Endothelial cell of umbilical vein (primary cell): ENCODE data around the gene GMEB2. TPM values are rescaled to one million over a fixed set of nuclear protein-coding genes. Genes with fewer than 3 reads are reported as not detected.

Experiments
- BruUV-seq: library from RNA; stranded (reverse); fragments of 400-500 nt; replicated peaks from 2 replicates; lab custom pipeline; 2021; lab: Mats Ljungman, UMichigan
- CTCF ChIA-PET: fragments of 300-600, 350-600 bp; sonication (Branson Sonifier 250); formaldehyde crosslinking; loops from one replicate; lab custom pipeline; 2021; ENCODE audit warnings: antibody characterized with exemption, inconsistent platforms; lab: Charles Lee
- POLR2A ChIA-PET: fragments of 300-600, 350-600 bp; sonication (Branson Sonifier 250); formaldehyde crosslinking; loops from one replicate; lab custom pipeline; 2021; ENCODE audit warnings: antibody characterized with exemption, inconsistent platforms; lab: Charles Lee
- DNase-seq: peaks from one replicate; pipeline ENCODE4 v3.0.0-alpha.2; 2011; ENCODE audit warnings: low read depth, low spot score
- FAIRE-seq: peaks from 2 replicates; lab custom pipeline; 2011; peaks lifted over from hg19 to GRCh38; lab: Jason Lieb, UNC
- H2AFZ ChIP-seq: 2 replicates; pipeline ENCODE4 v1.6.0; 2012; ENCODE audit warnings: low read depth, low read length, control low read depth, inconsistent platforms
- H3K27ac ChIP-seq: 2 replicates; pipeline ENCODE4 v1.5.1; 2011; ENCODE audit warnings: low read depth, mild to moderate bottlenecking, control low read depth, low read length, moderate library complexity; ENCODE audit not compliant: insufficient read depth
- H3K27me3 ChIP-seq, 2 experiments: 2 replicates each; pipeline versions ENCODE4 v1.6.0 to v1.6.1; 2011; ENCODE audit warnings: low read length in 2 of 2, mixed read lengths in 1 of 2; ENCODE audit not compliant: control insufficient read depth in 2 of 2, insufficient read depth in 2 of 2
- H3K36me3 ChIP-seq, 2 experiments: 2 replicates in 1 of 2; 3 replicates in 1 of 2; pipeline ENCODE4 v1.5.1; 2011; ENCODE audit warnings: low read length in 2 of 2, mild to moderate bottlenecking in 1 of 2, moderate library complexity in 1 of 2; ENCODE audit not compliant: control insufficient read depth in 2 of 2, insufficient read depth in 2 of 2; ENCODE audit errors: extremely low read depth in 1 of 2
- H3K4me1 ChIP-seq: 3 replicates; pipeline ENCODE4 v1.5.1; 2011; ENCODE audit warnings: mild to moderate bottlenecking, low read length; ENCODE audit not compliant: control insufficient read depth, insufficient read depth; ENCODE audit errors: extremely low read depth
- H3K4me2 ChIP-seq: 2 replicates; pipeline ENCODE4 v1.6.1; 2011; ENCODE audit warnings: low read length, control low read depth, mixed read lengths; ENCODE audit not compliant: insufficient read depth
- H3K4me3 ChIP-seq, 3 experiments: fragments of 200-600 bp in 1 of 3; sonication (generic), shearing (Covaris generic) in 1 of 3; replicated peaks in 1 of 3; 2 replicates each; pipeline ENCODE4 v1.5.1; 2011 to 2016; ENCODE audit warnings: control low read depth in 3 of 3, low read length in 3 of 3, mild to moderate bottlenecking in 2 of 3, inconsistent platforms in 1 of 3, low read depth in 1 of 3, moderate library complexity in 1 of 3; ENCODE audit not compliant: insufficient read depth in 1 of 3
- H3K79me2 ChIP-seq: 2 replicates; pipeline ENCODE4 v1.6.0; 2012; ENCODE audit warnings: low read length, inconsistent platforms; ENCODE audit not compliant: control insufficient read depth, insufficient read depth
- H3K9ac ChIP-seq: replicated peaks from 2 replicates; pipeline ENCODE3; 2011; ENCODE audit warnings: low read length, control low read depth; ENCODE audit not compliant: insufficient read depth; ENCODE audit errors: extremely low read depth
- H3K9me1 ChIP-seq: replicated peaks from 3 replicates; pipeline ENCODE4 v1.6.0; 2011; ENCODE audit warnings: mild to moderate bottlenecking, low read length; ENCODE audit not compliant: control insufficient read depth, insufficient read depth; ENCODE audit errors: extremely low read depth
- H3K9me3 ChIP-seq: replicated peaks from 2 replicates; pipeline ENCODE4 v1.5.1; 2012; ENCODE audit warnings: low read length, inconsistent platforms; ENCODE audit not compliant: control insufficient read depth, insufficient read depth
- H4K20me1 ChIP-seq: replicated peaks from 2 replicates; pipeline ENCODE3; 2011; ENCODE audit warnings: mild to moderate bottlenecking, low read length; ENCODE audit not compliant: control insufficient read depth, insufficient read depth; ENCODE audit errors: extremely low read depth
- CTCF ChIP-seq, 2 donors: IDR thresholded peaks; 1 replicate in 1 of 2; 2 replicates in 1 of 2; pipeline ENCODE4 v1.5.1; 2011; ENCODE audit warnings: low read length in 2 of 2, mild to moderate bottlenecking in 2 of 2, moderate library complexity in 2 of 2, control low read depth in 1 of 2, inconsistent platforms in 1 of 2, low read depth in 1 of 2; ENCODE audit not compliant: insufficient read depth in 1 of 2; ENCODE audit errors: extremely low read depth in 1 of 2
- EZH2 ChIP-seq: IDR thresholded peaks from 2 replicates; pipeline ENCODE4 v1.6.1; 2012; ENCODE audit warnings: borderline replicate concordance, low read depth, mild to moderate bottlenecking, moderate library complexity, low read length, inconsistent platforms; ENCODE audit not compliant: severe bottlenecking
- FOS ChIP-seq: IDR thresholded peaks from 2 replicates; pipeline ENCODE4 v1.6.1; 2011; ENCODE audit warnings: mild to moderate bottlenecking, low read length, moderate library complexity, borderline replicate concordance; ENCODE audit not compliant: insufficient read depth
- GATA2 ChIP-seq: IDR thresholded peaks from 2 replicates; pipeline ENCODE4 v1.7.0; 2011; ENCODE audit warnings: low read depth, mild to moderate bottlenecking, moderate library complexity, mixed read lengths, low read length; ENCODE audit not compliant: insufficient read length, insufficient read depth
- JUN ChIP-seq: IDR thresholded peaks from 2 replicates; pipeline ENCODE4 v1.6.1; 2011; ENCODE audit warnings: borderline replicate concordance, low read depth; ENCODE audit not compliant: insufficient read length, insufficient read depth
- MAX ChIP-seq: IDR thresholded peaks from 2 replicates; pipeline ENCODE4 v1.6.1; 2011; ENCODE audit not compliant: insufficient read depth, insufficient read length
- MYC ChIP-seq: IDR thresholded peaks from one replicate; pipeline ENCODE4 v1.6.1; 2011; ENCODE audit warnings: mild to moderate bottlenecking, low read depth, low read length
- POLR2A ChIP-seq: IDR thresholded peaks from 2 replicates; pipeline ENCODE4 v1.6.1; 2012; ENCODE audit warnings: low read depth, mild to moderate bottlenecking, control low read depth, low read length
- POLR2AphosphoS5 ChIP-seq: IDR thresholded peaks from 2 replicates; pipeline ENCODE4 v1.6.1; 2012; ENCODE audit warnings: low read depth, mild to moderate bottlenecking, control low read depth, low read length, moderate library complexity; ENCODE audit not compliant: insufficient read depth
- dilution Hi-C: fragments of 300-500 bp; cut with MboI; formaldehyde crosslinking; loops from one replicate; pipeline ENCODE4 v1.15.0; 2019; ENCODE audit warnings: low sequenced_read_pairs; ENCODE audit not compliant: extremely low pct_ligation_motif_present
- intact Hi-C: fragments of 100-400 bp; cut with micrococcal nuclease; formaldehyde crosslinking; loops from one replicate; pipeline ENCODE4 v1.10.0; 2022
- polyA plus RNA-seq, 4 experiments: library from polyadenylated mRNA; depleted of rRNA in 3 of 4; stranded (reverse) in 3 of 4; unstranded in 1 of 4; fragments of >200 nt; gene quantifications; 2 replicates each; pipeline versions ENCODE4 v1.2.1 to v1.2.3, GENCODE V29; 2011 to 2012; ENCODE audit warnings: missing spikeins in 1 of 4
- total RNA-seq: library from RNA; stranded (reverse); gene quantifications from 2 replicates; pipeline ENCODE4 v1.2.3, GENCODE V29; 2021

Gene GMEB2
- total and polyA plus RNA-seq, 2 donors (not counting 3 experiments of a cell fraction or from before 2014, with no cell fraction given), result 12.7 to 14.1 TPM

GRCh38 chr20:63661959-63662812, 35.3 kb upstream of the GMEB2 start:
- H4K20me1 ChIP-seq, result no peaks in the 10 kb centered on the region
- BruUV-seq, result no TSS peak
- no peaks in the 10 kb centered on the region for H3K9me3 ChIP-seq
- no peaks in the 10 kb centered on the region for H3K9me1 ChIP-seq
- H3K27me3 ChIP-seq, result no peaks in the 10 kb centered on the region
- POLR2A ChIA-PET, result no interaction called here
- no peak overlapping the region for H2AFZ ChIP-seq
- no peak overlapping the region for H3K4me3 ChIP-seq
- dilution Hi-C loops, result no loop called here
- CTCF ChIA-PET, result interaction anchor here (1.4 to 2.6 kb wide), 2 partner anchors 10 to 20 kb away, joined by 3 to 11 read pairs; no protein-coding TSS in a partner anchor
- no peak overlapping the region for H3K27ac ChIP-seq
- intact Hi-C loops, result no loop called here
- FAIRE-seq (no peak), DNase-seq (no peak)
- peaks cover 10% of the 10 kb centered on the region for H3K4me1 ChIP-seq
- peaks cover 0 to 29% of the 10 kb centered on the region in 2 experiments for H3K36me3 ChIP-seq
- peaks cover 18% of the 10 kb centered on the region for H3K79me2 ChIP-seq
- no peak overlapping the region for H3K9ac ChIP-seq
- TF ChIP-seq POLR2A (no peak), MYC (no peak), MAX (no peak), CTCF (IDR thresholded peaks at IDR 0.05; ENCODE audit: extremely low read depth in 1 of 2, insufficient read depth in 1 of 2, low read depth in 1 of 2, low read length in 2 of 2) (no peak), POLR2AphosphoS5 (no peak), FOS (no peak), EZH2 (no peak), GATA2 (no peak), JUN (no peak)
- H3K4me2 ChIP-seq, result no peak overlapping the region
